ENCODE data around the gene NDUFAF3.

NDUFAF3 gene

GRCh38 chr3:49025005-49025792 is 3.3 kb downstream of the NDUFAF3 start:
- H3K4me3 ChIP-seq (ENCODE audit: low read depth, low read length), result no peak overlapping the region
- ChIA-PET CTCF (interaction anchor here (0.7 to 1.1 kb wide), 2 partner anchors 17 to 69 kb away, joined by 3 to 4 read pairs; partner anchors contain the start of gene QRICH1), POLR2A (interaction anchor here (0.6 to 10.4 kb wide), 4 partner anchors 9 to 69 kb away, joined by 3 to 141 read pairs (median 6); partner anchors contain the start of genes QRICH1 and WDR6)
- no peaks in the 10 kb centered on the region for H3K4me1 ChIP-seq (ENCODE audit: control insufficient read depth, insufficient read depth, low read length)
- TF ChIP-seq ZFHX2 (tag by site-specific recombination; conservative IDR thresholded peaks at IDR 0.05) (peak; percentile 87), ZNF639 (tag by site-specific recombination; IDR thresholded peaks at IDR 0.05) (no peak), ZNF10 (tag by site-specific recombination; IDR thresholded peaks at IDR 0.05) (no peak), EGR2 (tag by site-specific recombination; IDR thresholded peaks at IDR 0.05; ENCODE audit: low read depth) (peak; percentile 95)
- H3K9me3 ChIP-seq (ENCODE audit: control insufficient read depth, insufficient read depth, low read depth, low read length), result no peaks in the 10 kb centered on the region
- peaks cover 0 to 66% of the 10 kb centered on the region in 2 experiments; a peak in 2 of 3 replicates for H3K36me3 ChIP-seq (ENCODE audit: control insufficient read depth in 2 of 2, insufficient read depth in 1 of 2, low read length in 2 of 2)
- no peak overlapping the region; the same call in 1 of the 2 replicates for H3K27ac ChIP-seq (ENCODE audit: extremely low read depth, low read depth, low read length)

- no peak overlapping the region for H3K4me3 ChIP-seq (ENCODE audit: low read depth, low read length)
- H3K36me3 ChIP-seq (ENCODE audit: control insufficient read depth in 2 of 2, insufficient read depth in 1 of 2, low read length in 2 of 2), result peaks cover 0 to 73% of the 10 kb centered on the region in 2 experiments; a peak in 2 of 3 replicates
- ChIA-PET CTCF (interaction anchor here (1.1 to 1.5 kb wide), 2 partner anchors 19 to 68 kb away, joined by 4 to 5 read pairs; partner anchors contain the start of genes QRICH1 and WDR6), POLR2A (interaction anchor here (0.8 to 2.8 kb wide), 3 partner anchors 10 to 68 kb away, joined by 3 to 10 read pairs (median 3); partner anchors contain the start of genes P4HTM and QRICH1)
- H3K4me1 ChIP-seq (ENCODE audit: control insufficient read depth, insufficient read depth, low read length), result no peaks in the 10 kb centered on the region
- H3K9me3 ChIP-seq (ENCODE audit: control insufficient read depth, insufficient read depth, low read depth, low read length), result no peaks in the 10 kb centered on the region
- no peak overlapping the region for H3K27ac ChIP-seq (ENCODE audit: extremely low read depth, low read depth, low read length)
- no peak for TF ChIP-seq ZNF138 (tag by site-specific recombination; IDR thresholded peaks at IDR 0.05; ENCODE audit: borderline replicate concordance)
- no peak for TF ChIP-seq ZNF555 (tag by site-specific recombination; conservative IDR thresholded peaks at IDR 0.05)
- 0 out of 2 replicates have a peak, but pooled peaks have one; percentile 0 for TF ChIP-seq EGR2 (tag by site-specific recombination; IDR thresholded peaks at IDR 0.05; ENCODE audit: low read depth)
These were observed 4.0 kb downstream of the NDUFAF3 start for GRCh38 chr3:49025793-49026520.

- CTCF ChIA-PET, result interaction anchor here (1.1 to 1.5 kb wide), 2 partner anchors 19 to 67 kb away, joined by 4 to 5 read pairs; partner anchors contain the start of genes QRICH1 and WDR6
- H3K9me3 ChIP-seq (ENCODE audit: control insufficient read depth, insufficient read depth, low read depth, low read length), result no peaks in the 10 kb centered on the region
- no peak overlapping the region for H3K4me3 ChIP-seq (ENCODE audit: low read depth, low read length)
- peaks cover 0 to 79% of the 10 kb centered on the region in 2 experiments; a peak in 2 of 3 replicates for H3K36me3 ChIP-seq (ENCODE audit: control insufficient read depth in 2 of 2, insufficient read depth in 1 of 2, low read length in 2 of 2)
- POLR2A ChIA-PET, result interaction anchor here (0.8 to 2.8 kb wide), 3 partner anchors 19 to 68 kb away, joined by 3 to 10 read pairs (median 4); partner anchors contain the start of genes P4HTM, QRICH1 and WDR6
- no peaks in the 10 kb centered on the region for H3K4me1 ChIP-seq (ENCODE audit: control insufficient read depth, insufficient read depth, low read length)
- H3K27ac ChIP-seq (ENCODE audit: extremely low read depth, low read depth, low read length), result no peak overlapping the region
- no peak for TF ChIP-seq ZNF184 (tag by site-specific recombination; IDR thresholded peaks at IDR 0.05)
- TF ChIP-seq ZNF302 (tag by site-specific recombination; IDR thresholded peaks at IDR 0.05; ENCODE audit: low read depth), result no peak
- no peak for TF ChIP-seq ZNF76 (tag by site-specific recombination; IDR thresholded peaks at IDR 0.05; ENCODE audit: borderline replicate concordance, low read depth)
- TF ChIP-seq ZNF513 (tag by site-specific recombination; IDR thresholded peaks at IDR 0.05), result no peak
- TF ChIP-seq ZNF658 (tag by site-specific recombination; IDR thresholded peaks at IDR 0.05), result no peak
- TF ChIP-seq SP3 (tag by site-specific recombination; IDR thresholded peaks at IDR 0.05), result no peak
- no peak for TF ChIP-seq ZNF274 (IDR thresholded peaks at IDR 0.05; ENCODE audit: low read length)
- TF ChIP-seq ZNF274 (tag by site-specific recombination; IDR thresholded peaks at IDR 0.05; ENCODE audit: borderline replicate concordance), result no peak
- no peak for TF ChIP-seq ZNF571 (tag by site-specific recombination; IDR thresholded peaks at IDR 0.05)
- TF ChIP-seq HIC1 (tag by site-specific recombination; IDR thresholded peaks at IDR 0.05), result no peak
- no peak for TF ChIP-seq ZSCAN5A (tag by site-specific recombination; IDR thresholded peaks at IDR 0.05)
- no peak for TF ChIP-seq KLF16 (tag by site-specific recombination; IDR thresholded peaks at IDR 0.05)
- no peak for TF ChIP-seq ZNF146 (tag by site-specific recombination; IDR thresholded peaks at IDR 0.05)
- no peak for TF ChIP-seq YY2 (tag by site-specific recombination; IDR thresholded peaks at IDR 0.05)
- TF ChIP-seq GLIS1 (tag by site-specific recombination; IDR thresholded peaks at IDR 0.05), result no peak
- TF ChIP-seq ZNF138 (tag by site-specific recombination; IDR thresholded peaks at IDR 0.05; ENCODE audit: borderline replicate concordance), result no peak
These were observed 4.6 kb downstream of the NDUFAF3 start for GRCh38 chr3:49026536-49026935.
